ENCODE results near the gene NELFB. TPM values are rescaled to one million over a fixed set of nuclear protein-coding genes. Genes with fewer than 3 reads are reported as not detected.
A peak's percentile ranks its signal among the peaks of the same experiment; 100 is the strongest.

NELFB gene
- total and polyA plus RNA-seq, 2 experiments from 2014 or later = 73.3 to 78.2 TPM

GRCh38 chr9:137278721-137279711, 23.9 kb downstream of the NELFB start:
- TF ChIP-seq CTCF (IDR thresholded peaks at IDR 0.05; ENCODE audit: low read depth, low read length) = no peak
- Histone ChIP-seq H3K27ac (peak overlapping the region; percentile 98), H3K27me3 (peaks cover 6% of the 10 kb centered on the region), H3K4me3 (no peak overlapping the region), H3K4me1 (ENCODE audit: low read depth) (peaks cover 32% of the 10 kb centered on the region), H3K9me3 (ENCODE audit: low read depth) (no peaks in the 10 kb centered on the region), H3K36me3 (peaks cover 6% of the 10 kb centered on the region)
- DNase-seq (ENCODE audit: low read depth in 1 of 2, low spot score in 1 of 2) = no peak

- no peak for TF ChIP-seq CTCF (IDR thresholded peaks at IDR 0.05; ENCODE audit: low read depth, low read length)
- no peak overlapping the region for H3K27ac ChIP-seq
- H3K9me3 ChIP-seq (ENCODE audit: low read depth) = no peaks in the 10 kb centered on the region
- peaks cover 32% of the 10 kb centered on the region for H3K4me1 ChIP-seq (ENCODE audit: low read depth)
- H3K27me3 ChIP-seq = peaks cover 6% of the 10 kb centered on the region
- no peak overlapping the region for H3K4me3 ChIP-seq
- no peak for DNase-seq (ENCODE audit: low read depth in 1 of 2, low spot score in 1 of 2)
- H3K36me3 ChIP-seq = peaks cover 6% of the 10 kb centered on the region
Observed at GRCh38 chr9:137279741-137280473, 24.8 kb downstream of the NELFB start.

GRCh38 chr9:137280474-137281344, 25.6 kb downstream of the NELFB start:
- H3K27me3 ChIP-seq = peaks cover 6% of the 10 kb centered on the region

GRCh38 chr9:137281345-137282116, 26.4 kb downstream of the NELFB start:
- DNase-seq (ENCODE audit: low read depth in 1 of 2, low spot score in 1 of 2) = no peak
- Histone ChIP-seq H3K4me3 (peak overlapping the region; percentile 16), H3K27me3 (peaks cover 6% of the 10 kb centered on the region), H3K36me3 (peaks cover 6% of the 10 kb centered on the region), H3K9me3 (ENCODE audit: low read depth) (no peaks in the 10 kb centered on the region), H3K4me1 (ENCODE audit: low read depth) (peaks cover 23% of the 10 kb centered on the region), H3K27ac (no peak overlapping the region)
- TF ChIP-seq CTCF (IDR thresholded peaks at IDR 0.05; ENCODE audit: low read depth, low read length) = no peak

More at GRCh38 chr9:137280474-137281344, 25.6 kb downstream of the NELFB start:
- H3K27ac ChIP-seq = no peak overlapping the region
- peak overlapping the region; percentile 16 for H3K4me3 ChIP-seq
- H3K4me1 ChIP-seq (ENCODE audit: low read depth) = peaks cover 31% of the 10 kb centered on the region
- DNase-seq (ENCODE audit: low read depth in 1 of 2, low spot score in 1 of 2) = peak; percentile 52 to 71
- peak; percentile 54 for TF ChIP-seq CTCF (IDR thresholded peaks at IDR 0.05; ENCODE audit: low read depth, low read length)
- H3K9me3 ChIP-seq (ENCODE audit: low read depth) = no peaks in the 10 kb centered on the region
- H3K36me3 ChIP-seq = peaks cover 6% of the 10 kb centered on the region
